Measurements from ENCODE around the gene FBLN1. TPM values are rescaled to one million over a fixed set of nuclear protein-coding genes. Genes with fewer than 3 reads are reported as not detected.

The FBLN1 gene
- total and polyA plus RNA-seq, 2 of the 8 experiments (the other 6 are each of a cell fraction or from before 2014, with no cell fraction given) = 159 to 168 TPM

DNA sequence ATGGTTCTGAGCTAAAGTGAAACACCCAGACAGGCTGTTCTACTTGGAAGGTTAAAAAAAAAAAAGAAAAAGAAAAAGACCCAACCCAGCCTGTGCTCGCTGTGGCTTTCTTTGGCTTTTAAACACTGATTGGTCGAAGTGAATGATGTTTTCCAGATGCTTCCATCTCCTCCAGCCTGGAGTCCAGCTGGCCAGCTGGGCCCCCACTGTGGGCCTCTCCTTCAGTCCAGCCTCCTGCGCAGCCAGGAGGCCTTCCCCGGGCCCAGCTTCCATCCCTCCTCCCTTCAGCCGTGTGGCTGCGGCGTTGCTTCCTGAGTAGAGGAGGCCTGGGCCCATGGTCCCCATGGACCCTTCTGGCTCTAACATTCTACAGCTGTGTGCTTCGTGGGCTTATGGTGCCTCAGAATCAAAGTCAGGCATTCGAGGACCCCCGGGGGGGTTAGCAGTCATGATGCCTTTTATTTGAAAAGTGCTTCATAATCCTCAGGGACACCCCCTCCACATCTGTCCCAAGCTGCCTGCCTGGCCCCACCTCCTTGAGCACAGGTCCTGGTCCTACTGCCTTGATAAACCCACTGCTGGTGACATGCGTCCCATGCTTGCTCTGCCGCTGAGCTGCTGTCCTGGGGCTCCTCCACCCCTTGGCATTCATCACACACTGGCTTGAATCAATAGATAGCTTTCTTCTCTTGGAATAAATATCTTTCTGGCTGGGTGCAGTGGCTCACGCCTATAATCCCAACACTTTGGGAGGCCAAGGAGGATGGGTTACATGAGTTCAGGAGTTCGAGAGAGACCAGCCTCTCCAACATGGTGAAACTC lies 42.2 kb upstream of the FBLN1 start:
- Histone ChIP-seq H2BK12ac (ENCODE audit: low read depth, low read length) (no peak overlapping the region), H3K9ac (replicated peaks in 1 of 4; ENCODE audit: extremely low read depth in 1 of 4, low read depth in 3 of 4, low read length in 3 of 4) (no peak overlapping the region), H4K91ac (replicated peaks; ENCODE audit: insufficient read length, low read length) (no peak overlapping the region), H3K18ac (ENCODE audit: extremely low read depth, low read length) (no peak overlapping the region; the same call in 1 of the 2 replicates), H4K8ac (ENCODE audit: extremely low read depth, insufficient read depth, low read length) (no peak overlapping the region), H3K36me3 (ENCODE audit: control insufficient read depth in 2 of 4, insufficient read depth in 4 of 4, low read length in 3 of 4) (no peaks in the 10 kb centered on the region), H3K27me3 (replicated peaks in 1 of 4; ENCODE audit: control insufficient read depth in 3 of 4, extremely low read depth in 1 of 4, insufficient read depth in 3 of 4, low read length in 3 of 4) (no peaks in the 10 kb centered on the region; a peak in 1 of 7 replicates), H2AK5ac (ENCODE audit: low read depth, low read length) (no peak overlapping the region), H3K79me1 (ENCODE audit: low read depth, low read length) (no peaks in the 10 kb centered on the region), H2BK20ac (ENCODE audit: low read length) (no peak overlapping the region), H2BK15ac (ENCODE audit: low read length) (no peak overlapping the region), H3K4ac (replicated peaks; ENCODE audit: insufficient read length, low read depth, low read length) (no peak overlapping the region), H3K23ac (ENCODE audit: insufficient read length) (no peak overlapping the region), H3K27ac (ENCODE audit: low read depth, low read length) (no peak overlapping the region), H2AFZ (ENCODE audit: low read length) (no peak overlapping the region), H3K23me2 (ENCODE audit: low read depth, low read length) (no peaks in the 10 kb centered on the region), H4K20me1 (replicated peaks in 1 of 2; ENCODE audit: control insufficient read depth in 1 of 2, insufficient read depth in 2 of 2, low read length in 2 of 2) (no peaks in the 10 kb centered on the region), H3K79me2 (ENCODE audit: control insufficient read depth in 1 of 2, insufficient read depth in 2 of 2, low read length in 2 of 2) (no peaks in the 10 kb centered on the region), H2BK120ac (replicated peaks; ENCODE audit: low read depth, low read length) (no peak overlapping the region), H3K4me2 (ENCODE audit: insufficient read depth in 1 of 2, low read depth in 2 of 2, low read length in 2 of 2) (no peak overlapping the region), H3K56ac (replicated peaks; ENCODE audit: insufficient read length, low read depth, low read length) (no peak overlapping the region), H2BK5ac (ENCODE audit: low read depth, low read length) (no peak overlapping the region), H3K4me1 (replicated peaks in 1 of 4; ENCODE audit: control insufficient read depth in 3 of 4, insufficient read depth in 4 of 4, low read length in 3 of 4) (peaks cover 0 to 4% (median under 1%) of the 10 kb centered on the region in 4 experiments; a peak in 2 of 7 replicates), H3K9me3 (ENCODE audit: insufficient read depth in 2 of 2, low read depth in 1 of 2, low read length in 1 of 2) (peaks cover 5% of the 10 kb centered on the region in 2 experiments; a peak in 2 of 4 replicates), H3K4me3 (ENCODE audit: extremely low read depth in 1 of 4, insufficient read depth in 2 of 4, low read depth in 3 of 4, low read length in 4 of 4) (no peak overlapping the region), H3K14ac (ENCODE audit: insufficient read length) (no peak overlapping the region), H4K5ac (ENCODE audit: insufficient read length, low read depth, low read length) (no peak overlapping the region)
- TF ChIP-seq POLR2A (IDR thresholded peaks at IDR 0.05; ENCODE audit: control extremely low read depth in 1 of 2, low read depth in 2 of 2, low read length in 2 of 2) (no peak), HDAC2 (IDR thresholded peaks at IDR 0.05; ENCODE audit: borderline replicate concordance in 1 of 2, low read depth in 2 of 2, low read length in 2 of 2) (no peak), YY1 (IDR thresholded peaks at IDR 0.05; ENCODE audit: low read depth, low read length) (no peak), POU5F1 (IDR thresholded peaks at IDR 0.05; ENCODE audit: low read depth, low read length) (no peak), GTF2F1 (IDR thresholded peaks at IDR 0.05; ENCODE audit: borderline replicate concordance, low read depth, low read length) (no peak)
- TF ChIP-seq, protein P1, sequence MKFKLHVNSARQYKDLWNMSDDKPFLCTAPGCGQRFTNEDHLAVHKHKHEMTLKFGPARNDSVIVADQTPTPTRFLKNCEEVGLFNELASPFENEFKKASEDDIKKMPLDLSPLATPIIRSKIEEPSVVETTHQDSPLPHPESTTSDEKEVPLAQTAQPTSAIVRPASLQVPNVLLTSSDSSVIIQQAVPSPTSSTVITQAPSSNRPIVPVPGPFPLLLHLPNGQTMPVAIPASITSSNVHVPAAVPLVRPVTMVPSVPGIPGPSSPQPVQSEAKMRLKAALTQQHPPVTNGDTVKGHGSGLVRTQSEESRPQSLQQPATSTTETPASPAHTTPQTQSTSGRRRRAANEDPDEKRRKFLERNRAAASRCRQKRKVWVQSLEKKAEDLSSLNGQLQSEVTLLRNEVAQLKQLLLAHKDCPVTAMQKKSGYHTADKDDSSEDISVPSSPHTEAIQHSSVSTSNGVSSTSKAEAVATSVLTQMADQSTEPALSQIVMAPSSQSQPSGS (IDR thresholded peaks at IDR 0.05; ENCODE audit: low read length) = no peak
- TF ChIP-seq, protein P2, sequence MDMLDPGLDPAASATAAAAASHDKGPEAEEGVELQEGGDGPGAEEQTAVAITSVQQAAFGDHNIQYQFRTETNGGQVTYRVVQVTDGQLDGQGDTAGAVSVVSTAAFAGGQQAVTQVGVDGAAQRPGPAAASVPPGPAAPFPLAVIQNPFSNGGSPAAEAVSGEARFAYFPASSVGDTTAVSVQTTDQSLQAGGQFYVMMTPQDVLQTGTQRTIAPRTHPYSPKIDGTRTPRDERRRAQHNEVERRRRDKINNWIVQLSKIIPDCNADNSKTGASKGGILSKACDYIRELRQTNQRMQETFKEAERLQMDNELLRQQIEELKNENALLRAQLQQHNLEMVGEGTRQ (IDR thresholded peaks at IDR 0.05; ENCODE audit: low read length) = no peak
- WGBS, 2 experiments (ENCODE audit: extremely low coverage in 1 of 2, insufficient coverage in 1 of 2, insufficient read length in 1 of 2, insufficient replicate concordance in 2 of 2, low coverage in 1 of 2, low lambda C conversion rate in 2 of 2, missing lambda C conversion rate in 1 of 2) = 81% methylated on average over 14 of the region's 14 CpGs; no CpG with 5 or more reads in 1 of the 2 experiments
- CTCF ChIA-PET (ENCODE audit: partially characterized antibody) = interaction anchor here (0.5 to 2.7 kb wide), 6 partner anchors 10 to 1758 kb away, joined by 3 to 16 read pairs (median 4); no protein-coding TSS in a partner anchor
- FAIRE-seq (no peak), DNase-seq (ENCODE audit: low read depth in 1 of 2, low spot score in 2 of 2) (no peak)
- POLR2A ChIA-PET (ENCODE audit: partially characterized antibody) = interaction anchor here (1.2 kb wide), 1 partner anchor 44 kb away, joined by 3 read pairs; no protein-coding TSS in a partner anchor

All from H1 (cell line).